Endodermal cell (in vitro differentiated cells): ENCODE results near the gene OR1Q1. TPM values are rescaled to one million over a fixed set of nuclear protein-coding genes. Genes with fewer than 3 reads are reported as not detected.
A peak's percentile ranks its signal among the peaks of the same experiment; 100 is the strongest.

Source experiments
- DNase-seq: peaks from one replicate; pipeline ENCODE4 v3.0.0-alpha.2; 2017
- H3K27ac ChIP-seq: 2 replicates; pipeline ENCODE4 v1.5.1; 2013; ENCODE audit warnings: mild to moderate bottlenecking, low read depth, low read length, moderate library complexity
- H3K27me3 ChIP-seq: 2 replicates; pipeline ENCODE4 v1.6.1; 2013; ENCODE audit warnings: mild to moderate bottlenecking, low read length, moderate library complexity; ENCODE audit not compliant: insufficient read depth, control insufficient read depth, poor library complexity, severe bottlenecking
- H3K36me3 ChIP-seq: 2 replicates; pipeline ENCODE4 v1.7.0; 2013; ENCODE audit warnings: mild to moderate bottlenecking, low read length, moderate library complexity; ENCODE audit not compliant: control insufficient read depth, insufficient read depth
- H3K4me1 ChIP-seq: one replicate; pipeline ENCODE4 v1.7.0; 2013; ENCODE audit warnings: low read length; ENCODE audit not compliant: control insufficient read depth, insufficient read depth
- H3K4me3 ChIP-seq: 2 replicates; pipeline ENCODE4 v1.5.1; 2013; ENCODE audit warnings: mild to moderate bottlenecking, low read length, moderate library complexity
- H3K9ac ChIP-seq: 2 replicates; pipeline ENCODE4 v1.6.1; 2013; ENCODE audit warnings: mild to moderate bottlenecking, low read length, moderate library complexity; ENCODE audit not compliant: poor library complexity, severe bottlenecking; ENCODE audit errors: extremely low read depth
- H3K9me3 ChIP-seq: 2 replicates; pipeline ENCODE4 v1.6.1; 2013; ENCODE audit warnings: mild to moderate bottlenecking, low read length, moderate library complexity; ENCODE audit not compliant: control insufficient read depth
- H3K27ac Mint-ChIP-seq: 2 replicates; pipeline ENCODE4 v1.8.0; 2020; ENCODE audit warnings: mixed read lengths
- H3K27me3 Mint-ChIP-seq: 2 replicates; pipeline ENCODE4 v1.8.0; 2021; ENCODE audit warnings: mild to moderate bottlenecking, mixed read lengths; ENCODE audit not compliant: insufficient read depth
- H3K36me3 Mint-ChIP-seq: 2 replicates; pipeline ENCODE4 v1.8.0; 2020; ENCODE audit warnings: low read depth, mixed read lengths
- H3K4me1 Mint-ChIP-seq: 2 replicates; pipeline ENCODE4 v1.8.0; 2020; ENCODE audit warnings: mixed read lengths
- H3K4me3 Mint-ChIP-seq: 2 replicates; pipeline ENCODE4 v1.8.0; 2020; ENCODE audit warnings: mild to moderate bottlenecking, moderate library complexity, mixed read lengths
- H3K9me3 Mint-ChIP-seq: 2 replicates; pipeline ENCODE4 v1.8.0; 2020; ENCODE audit warnings: mild to moderate bottlenecking, mixed read lengths
- WGBS, 2 experiments: methylation state at CpG; one replicate each; pipeline versions ENCODE4 v1.1.5 to v1.1.7; 2013; ENCODE audit warnings: missing lambda C conversion rate in 2 of 2, mixed read lengths in 1 of 2; ENCODE audit not compliant: insufficient coverage in 1 of 2, insufficient read length in 1 of 2; 5-methylcytosine and 5-hydroxymethylcytosine counted together
- total RNA-seq, 2 donors: library from RNA; stranded (reverse); fragmentation: NEBNext Ultra II Directional in 1 of 2; extraction: Animal tissue kit (Norgen Biotek cat#: 25700) in 1 of 2; gene quantifications; 2 replicates in 1 of 2; 3 replicates in 1 of 2; pipeline ENCODE4 v1.2.1, GENCODE V29; 2021
- TF ChIP-seq, protein P1 (sequence below): fragments of 200-600 bp; sonication (generic); conservative IDR thresholded peaks from 2 replicates; pipeline ENCODE4 v1.5.0; 2021; ENCODE audit warnings: antibody characterized with exemption, mild to moderate bottlenecking

Gene OR1Q1
- total RNA-seq, 2 donors from 2014 or later: not detected

DNA sequence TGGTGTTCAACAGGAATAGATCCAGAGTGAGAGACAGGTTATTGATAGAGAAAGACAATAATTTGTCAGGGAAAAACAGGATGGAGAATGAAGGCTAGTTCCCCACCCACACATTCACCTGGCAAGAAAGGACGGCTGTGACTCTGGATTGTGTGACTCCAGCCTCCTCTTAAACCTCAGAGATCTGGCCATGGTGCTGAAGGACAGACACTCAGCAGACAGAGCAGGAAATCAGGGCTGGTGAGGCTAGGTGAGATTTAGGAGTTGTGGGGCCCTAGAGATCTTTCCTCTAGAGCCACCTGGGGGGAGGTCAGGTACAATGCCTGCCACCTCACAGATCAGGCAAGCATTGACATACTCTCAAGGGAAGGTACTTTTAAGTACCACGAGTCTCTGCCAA lies 27.7 kb downstream of the OR1Q1 start:
- Histone ChIP-seq H3K4me1 (no peaks in the 10 kb centered on the region), H3K9ac (no peak overlapping the region), H3K27me3 (no peaks in the 10 kb centered on the region), H3K36me3 (no peaks in the 10 kb centered on the region), H3K27ac (no peak overlapping the region), H3K9me3 (peaks cover 62% of the 10 kb centered on the region), H3K4me3 (no peak overlapping the region)
- no peaks in the 10 kb centered on the region for H3K4me1 Mint-ChIP-seq
- H3K27me3 Mint-ChIP-seq: no peaks in the 10 kb centered on the region
- DNase-seq: peak; percentile 67
- peaks cover 79% of the 10 kb centered on the region for H3K9me3 Mint-ChIP-seq
- TF ChIP-seq, protein P1, sequence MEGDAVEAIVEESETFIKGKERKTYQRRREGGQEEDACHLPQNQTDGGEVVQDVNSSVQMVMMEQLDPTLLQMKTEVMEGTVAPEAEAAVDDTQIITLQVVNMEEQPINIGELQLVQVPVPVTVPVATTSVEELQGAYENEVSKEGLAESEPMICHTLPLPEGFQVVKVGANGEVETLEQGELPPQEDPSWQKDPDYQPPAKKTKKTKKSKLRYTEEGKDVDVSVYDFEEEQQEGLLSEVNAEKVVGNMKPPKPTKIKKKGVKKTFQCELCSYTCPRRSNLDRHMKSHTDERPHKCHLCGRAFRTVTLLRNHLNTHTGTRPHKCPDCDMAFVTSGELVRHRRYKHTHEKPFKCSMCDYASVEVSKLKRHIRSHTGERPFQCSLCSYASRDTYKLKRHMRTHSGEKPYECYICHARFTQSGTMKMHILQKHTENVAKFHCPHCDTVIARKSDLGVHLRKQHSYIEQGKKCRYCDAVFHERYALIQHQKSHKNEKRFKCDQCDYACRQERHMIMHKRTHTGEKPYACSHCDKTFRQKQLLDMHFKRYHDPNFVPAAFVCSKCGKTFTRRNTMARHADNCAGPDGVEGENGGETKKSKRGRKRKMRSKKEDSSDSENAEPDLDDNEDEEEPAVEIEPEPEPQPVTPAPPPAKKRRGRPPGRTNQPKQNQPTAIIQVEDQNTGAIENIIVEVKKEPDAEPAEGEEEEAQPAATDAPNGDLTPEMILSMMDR: no peak
- no peaks in the 10 kb centered on the region for H3K36me3 Mint-ChIP-seq
- no peak overlapping the region for H3K27ac Mint-ChIP-seq
- 53% methylated on average over 2 of the region's 2 CpGs; no CpG with 5 or more reads in 1 of the 2 experiments for WGBS, 2 experiments
- no peak overlapping the region for H3K4me3 Mint-ChIP-seq

DNA sequence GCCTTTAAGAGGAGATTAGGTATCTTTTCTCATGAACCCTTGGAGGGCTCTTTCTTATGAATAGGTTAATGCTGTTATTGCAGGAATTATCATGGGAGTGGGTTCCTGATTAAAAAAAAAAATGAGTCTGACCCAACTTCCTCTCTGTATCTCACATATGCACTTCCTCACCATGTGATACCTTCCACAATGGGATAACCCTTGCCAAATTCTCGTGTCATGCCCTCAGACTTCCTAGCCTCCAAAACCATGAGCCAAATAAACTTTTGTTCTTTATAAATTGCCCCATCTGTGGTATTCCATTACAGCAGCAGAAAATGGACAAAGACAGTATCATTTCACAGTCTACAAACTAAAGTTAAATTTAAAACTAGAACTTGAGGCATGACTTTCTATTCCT lies 41.8 kb downstream of the OR1Q1 start:
- Histone ChIP-seq H3K27me3 (no peaks in the 10 kb centered on the region), H3K4me1 (no peaks in the 10 kb centered on the region), H3K9me3 (peaks cover 24% of the 10 kb centered on the region), H3K4me3 (no peak overlapping the region), H3K27ac (no peak overlapping the region), H3K9ac (no peak overlapping the region), H3K36me3 (no peaks in the 10 kb centered on the region)
- Mint-ChIP-seq H3K4me3 (no peak overlapping the region), H3K27ac (no peak overlapping the region), H3K36me3 (no peaks in the 10 kb centered on the region), H3K4me1 (no peaks in the 10 kb centered on the region), H3K27me3 (no peaks in the 10 kb centered on the region), H3K9me3 (peaks cover 62% of the 10 kb centered on the region)
- TF ChIP-seq, protein P1: no peak
- 48 to 50% methylated on average over 1 of the region's 1 CpG for WGBS, 2 experiments
- no peak for DNase-seq

DNA sequence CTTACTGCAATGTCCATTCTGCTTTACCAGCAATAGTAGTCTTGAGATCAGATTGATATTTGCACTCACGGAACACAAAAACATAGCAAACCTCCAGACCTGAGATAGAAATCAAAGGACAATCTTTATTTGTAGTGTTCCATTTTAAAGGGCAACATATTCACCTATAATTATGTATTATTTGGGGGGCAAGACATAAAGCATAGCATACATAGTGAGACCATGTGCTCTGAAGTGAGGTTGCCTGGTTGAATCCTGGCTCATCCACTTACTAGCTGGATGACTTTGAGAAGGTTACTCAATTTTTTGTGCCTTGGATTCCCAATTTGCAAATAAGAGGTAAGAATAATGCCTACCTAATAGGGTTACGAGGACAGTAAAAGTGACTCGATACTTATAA lies 43.0 kb downstream of the OR1Q1 start, which contains the start of gene OR1B1:
TSS of gene OR1B1 (minus strand) at position 101 of the 400 bp plus-strand sequence.
- H3K36me3 ChIP-seq: no peaks in the 10 kb centered on the region
- no peak within 1 kb of the TSS for H3K4me3 ChIP-seq
- Mint-ChIP-seq H3K4me3 (no peak within 1 kb of the TSS), H3K27ac (no peak within 1 kb of the TSS), H3K4me1 (no peaks in the 10 kb centered on the region), H3K27me3 (no peaks in the 10 kb centered on the region), H3K9me3 (peaks cover 71% of the 10 kb centered on the region), H3K36me3 (no peaks in the 10 kb centered on the region)
- H3K9ac ChIP-seq: no peak within 1 kb of the TSS
- H3K27ac ChIP-seq: no peak within 1 kb of the TSS
- no peak for DNase-seq
- TF ChIP-seq, protein P1: no peak
- no peaks in the 10 kb centered on the region for H3K27me3 ChIP-seq
- H3K4me1 ChIP-seq: no peaks in the 10 kb centered on the region
- 90 to 92% methylated on average over 2 to 3 of the region's 3 CpGs for WGBS, 2 experiments
- H3K9me3 ChIP-seq: peaks cover 35% of the 10 kb centered on the region
